Transverse colon (tissue), 4 donors: ENCODE measurements around the gene XXYLT1. TPM values are rescaled to one million over a fixed set of nuclear protein-coding genes. Genes with fewer than 3 reads are reported as not detected.

Experiments used
- DNase-seq: peaks from one replicate; pipeline ENCODE4 v3.0.0-alpha.2; 2019
- H3K27ac ChIP-seq, 4 donors: fragments of 200-600 bp; sonication (generic); 2 replicates each; pipeline ENCODE4 v1.5.1; 2016 to 2018; ENCODE audit warnings: inconsistent platforms in 4 of 4
- H3K27me3 ChIP-seq: fragments of 200-600 bp; sonication (generic); 2 replicates; pipeline ENCODE4 v1.5.1; 2017; ENCODE audit warnings: inconsistent platforms
- H3K36me3 ChIP-seq, 4 donors: fragments of 200-600 bp; sonication (generic); 2 replicates each; pipeline ENCODE4 v1.5.1; 2017 to 2019; ENCODE audit warnings: inconsistent platforms in 4 of 4
- H3K4me1 ChIP-seq, 4 donors: fragments of 200-600 bp; sonication (generic); 2 replicates each; pipeline ENCODE4 v1.5.1; 2017 to 2020; ENCODE audit warnings: inconsistent platforms in 4 of 4
- H3K4me3 ChIP-seq, 4 donors: fragments of 200-600 bp; sonication (generic); 1 replicate in 1 of 4; 2 replicates in 3 of 4; pipeline versions ENCODE4 v1.5.1 to v1.6.1; 2017 to 2019; ENCODE audit warnings: inconsistent platforms in 4 of 4
- H3K9me3 ChIP-seq, 2 donors: fragments of 200-600 bp; sonication (generic); 2 replicates each; pipeline ENCODE4 v1.5.1; 2017 to 2019; ENCODE audit warnings: inconsistent platforms in 2 of 2
- EP300 ChIP-seq: sonication (generic); formaldehyde crosslinking; IDR thresholded peaks from one replicate; pipeline ENCODE4 v1.6.1; 2017; ENCODE audit warnings: antibody characterized with exemption, low read depth
- POLR2A ChIP-seq: fragments of 450-650 bp; IDR thresholded peaks from one replicate; pipeline ENCODE4 v1.6.1; 2016; ENCODE audit warnings: antibody characterized with exemption, mild to moderate bottlenecking, moderate library complexity
- POLR2AphosphoS5 ChIP-seq, 3 donors: sonication (generic); formaldehyde crosslinking; IDR thresholded peaks; one replicate each; pipeline ENCODE4 v1.6.1; 2016; ENCODE audit warnings: antibody characterized with exemption in 3 of 3
- WGBS, 2 donors: methylation state at CpG; one replicate each; pipeline ENCODE4 v1.1.5; 2018; ENCODE audit warnings: low coverage in 1 of 2; 5-methylcytosine and 5-hydroxymethylcytosine counted together
- in situ Hi-C, 4 donors: fragments of 200-750 bp; cut with MboI; loops; one replicate each; pipeline versions ENCODE4 v1.15.0 to v1.15.1; 2017; ENCODE audit warnings: low sequenced_read_pairs in 3 of 4, low pct_ligation_motif_present in 1 of 4, low pct_unique_long_range_greater_than_20kb in 1 of 4
- intact Hi-C: fragments of 100-400 bp; cut with DNase I; formaldehyde crosslinking; loops from one replicate; pipeline ENCODE4 v1.15.1; 2023; ENCODE audit warnings: low total_unique reads
- total RNA-seq, 4 donors: library from RNA; depleted of rRNA; stranded (reverse); fragments of >200 nt; gene quantifications; one replicate each; pipeline ENCODE4 v1.1.0, GENCODE V29; 2016
- TF ChIP-seq, protein P1 (sequence below), 5 experiments: fragments of 200-600 bp in 3 of 5; fragments of 450-650 bp in 2 of 5; sonication (generic) in 3 of 5; IDR thresholded peaks; 1 replicate in 2 of 5; 2 replicates in 3 of 5; pipeline ENCODE4 v1.5.1; 2016 to 2017; ENCODE audit warnings: antibody characterized with exemption in 5 of 5, inconsistent platforms in 3 of 5, mild to moderate bottlenecking in 2 of 5, moderate library complexity in 1 of 5

The XXYLT1 gene
- total RNA-seq, 4 donors from 2014 or later = 3.0 to 10.0 (median 5.9) TPM

DNA sequence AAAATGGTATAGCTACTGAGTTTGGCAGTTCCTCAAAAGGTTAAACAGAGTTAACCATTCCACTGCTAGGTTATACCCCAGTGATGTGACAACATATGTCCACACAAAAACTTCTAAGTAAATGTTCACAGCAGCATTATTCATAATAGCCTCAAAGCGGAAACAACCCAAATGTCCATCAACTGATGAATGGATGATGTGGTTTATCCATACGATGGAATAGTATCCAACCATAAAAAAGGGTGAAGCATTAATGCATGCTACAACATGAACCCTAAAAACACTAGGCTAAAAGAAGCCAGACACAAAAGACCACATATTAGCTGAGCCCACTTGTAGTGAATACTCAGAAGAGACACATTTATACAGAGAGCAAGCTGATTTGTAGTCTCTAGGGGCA, 9.0 kb downstream of the XXYLT1 start:
- H3K4me3 ChIP-seq = no peak overlapping the region
- intact Hi-C loops = loop anchor here (5.0 to 10.0 kb wide), 2 partner anchors 155 to 257 kb away; no protein-coding TSS in a partner anchor
- DNase-seq = no peak
- H3K9me3 ChIP-seq = no peaks in the 10 kb centered on the region
- no peaks in the 10 kb centered on the region for H3K27me3 ChIP-seq
- H3K36me3 ChIP-seq = no peaks in the 10 kb centered on the region
- TF ChIP-seq POLR2A = no peak
- TF ChIP-seq POLR2AphosphoS5 (IDR thresholded peaks at IDR 0.05) = no peak
- no peak for TF ChIP-seq EP300
- TF ChIP-seq, protein P1, sequence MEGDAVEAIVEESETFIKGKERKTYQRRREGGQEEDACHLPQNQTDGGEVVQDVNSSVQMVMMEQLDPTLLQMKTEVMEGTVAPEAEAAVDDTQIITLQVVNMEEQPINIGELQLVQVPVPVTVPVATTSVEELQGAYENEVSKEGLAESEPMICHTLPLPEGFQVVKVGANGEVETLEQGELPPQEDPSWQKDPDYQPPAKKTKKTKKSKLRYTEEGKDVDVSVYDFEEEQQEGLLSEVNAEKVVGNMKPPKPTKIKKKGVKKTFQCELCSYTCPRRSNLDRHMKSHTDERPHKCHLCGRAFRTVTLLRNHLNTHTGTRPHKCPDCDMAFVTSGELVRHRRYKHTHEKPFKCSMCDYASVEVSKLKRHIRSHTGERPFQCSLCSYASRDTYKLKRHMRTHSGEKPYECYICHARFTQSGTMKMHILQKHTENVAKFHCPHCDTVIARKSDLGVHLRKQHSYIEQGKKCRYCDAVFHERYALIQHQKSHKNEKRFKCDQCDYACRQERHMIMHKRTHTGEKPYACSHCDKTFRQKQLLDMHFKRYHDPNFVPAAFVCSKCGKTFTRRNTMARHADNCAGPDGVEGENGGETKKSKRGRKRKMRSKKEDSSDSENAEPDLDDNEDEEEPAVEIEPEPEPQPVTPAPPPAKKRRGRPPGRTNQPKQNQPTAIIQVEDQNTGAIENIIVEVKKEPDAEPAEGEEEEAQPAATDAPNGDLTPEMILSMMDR (IDR thresholded peaks at IDR 0.05) = no peak
- in situ Hi-C loops = loop anchor here in 3 of 4 donors (10.0 kb wide), 2 partner anchors 577 to 587 kb away; partner anchors contain the start of genes FAM43A (in 2 of the 3) and LSG1 (in 1 of the 3)
- H3K4me1 ChIP-seq = peaks cover 21 to 32% (median 26%) of the 10 kb centered on the region in 4 donors
- WGBS, 2 donors = 95% methylated on average over 2 of the region's 2 CpGs; no CpG with 5 or more reads in 1 of the 2 donors
- no peak overlapping the region for H3K27ac ChIP-seq

DNA sequence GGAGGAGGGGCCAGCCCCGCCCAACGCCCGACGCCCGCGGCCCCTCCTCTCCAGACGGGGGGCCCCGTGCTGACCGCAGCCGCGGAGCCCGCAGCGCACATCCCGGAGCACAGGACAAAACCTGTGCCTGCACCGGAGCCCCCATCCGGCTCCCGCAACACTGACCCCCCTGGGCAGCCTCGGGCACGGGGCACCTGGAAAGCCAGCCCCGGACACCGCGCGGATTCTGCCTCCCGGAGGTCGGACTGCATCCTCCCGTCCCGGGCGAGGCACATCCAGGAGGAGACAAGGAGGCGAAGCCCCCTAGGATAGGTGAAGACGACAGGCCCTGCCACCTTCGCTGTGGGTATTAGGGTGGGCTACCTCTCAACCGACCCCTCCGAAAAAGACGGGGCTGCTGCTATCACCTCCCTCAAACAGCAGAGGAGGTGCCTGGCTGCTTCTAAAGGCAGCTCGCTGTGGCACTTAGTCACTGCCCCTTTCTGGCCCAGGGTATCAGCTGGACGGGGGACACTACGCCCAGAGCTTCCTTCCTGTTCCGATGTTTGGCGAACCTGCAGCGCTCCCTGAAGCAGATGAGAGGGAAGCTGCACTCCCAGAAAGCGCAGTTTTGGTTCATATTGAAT, 10.6 kb downstream of the XXYLT1 start:
- peak; percentile 52 for DNase-seq
- Histone ChIP-seq H3K9me3 (no peaks in the 10 kb centered on the region), H3K4me3 (peak overlapping the region; percentile 54 to 84 (median 75)), H3K4me1 (peaks cover 21 to 32% (median 26%) of the 10 kb centered on the region in 4 donors), H3K36me3 (no peaks in the 10 kb centered on the region), H3K27ac (peak overlapping the region; percentile 88 to 95 (median 92)), H3K27me3 (no peaks in the 10 kb centered on the region)
- intact Hi-C loops = loop anchor here (5.0 to 10.0 kb wide), 2 partner anchors 153 to 256 kb away; no protein-coding TSS in a partner anchor
- WGBS, 2 donors = 2% methylated on average over 24 of the region's 41 CpGs; no CpG with 5 or more reads in 1 of the 2 donors
- TF ChIP-seq POLR2AphosphoS5 (IDR thresholded peaks at IDR 0.05) = no peak
- no peak for TF ChIP-seq EP300
- no peak for TF ChIP-seq POLR2A
- TF ChIP-seq, protein P1 (IDR thresholded peaks at IDR 0.05) = peak in 1 of 5 experiments; percentile 17
- in situ Hi-C loops = loop anchor here in 3 of 4 donors (10.0 kb wide), 2 partner anchors 576 to 586 kb away; partner anchors contain the start of genes FAM43A (in 2 of the 3) and LSG1 (in 1 of the 3)

DNA sequence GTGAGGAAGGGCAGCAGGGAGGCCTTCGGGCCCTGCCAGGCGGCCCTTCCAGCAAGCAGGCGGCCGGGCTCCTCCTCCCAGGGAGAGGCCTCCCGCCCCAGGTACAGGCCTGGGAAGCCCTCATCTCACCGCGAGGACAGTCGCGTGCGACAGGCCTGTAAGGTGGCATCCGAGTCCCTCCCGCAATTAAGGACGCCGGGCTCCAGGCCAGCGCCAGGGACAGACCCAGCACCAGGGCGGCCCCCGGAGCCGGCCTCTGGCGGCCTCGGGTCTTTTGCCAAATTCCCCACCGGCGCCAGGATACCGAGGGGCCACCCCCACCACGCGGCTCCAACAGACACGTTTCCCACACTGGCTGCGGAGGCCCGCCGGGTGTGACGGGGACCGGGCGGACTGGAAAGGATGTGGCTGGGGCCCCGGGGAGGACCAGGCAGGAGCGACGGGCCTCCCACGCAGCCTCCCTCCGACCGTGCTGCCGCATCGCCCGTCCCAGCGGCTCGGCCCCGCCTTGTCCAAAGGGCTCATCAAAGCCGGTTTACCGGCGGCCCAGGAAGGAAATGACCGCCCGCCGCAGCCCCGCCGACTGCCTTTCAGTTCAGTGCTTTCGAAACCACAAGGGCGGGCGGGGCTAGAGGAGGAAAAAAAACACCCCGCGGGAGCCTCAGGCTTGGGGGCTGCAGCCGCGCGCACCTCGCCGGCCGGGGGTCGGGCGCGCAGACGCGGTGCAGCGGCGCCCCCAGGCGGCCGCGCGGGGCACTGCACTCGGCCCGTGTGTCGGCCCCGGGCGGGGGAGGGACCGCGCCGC, 11.3 kb downstream of the XXYLT1 start:
- Histone ChIP-seq H3K4me3 (peak overlapping the region; percentile 31 to 76 (median 64)), H3K27ac (peak overlapping the region; percentile 88 to 95 (median 92)), H3K4me1 (peaks cover 21 to 32% (median 26%) of the 10 kb centered on the region in 4 donors), H3K36me3 (no peaks in the 10 kb centered on the region), H3K27me3 (no peaks in the 10 kb centered on the region), H3K9me3 (no peaks in the 10 kb centered on the region)
- intact Hi-C loops = loop anchor here (5.0 to 10.0 kb wide), 4 partner anchors 105 to 572 kb away; partner anchors contain the start of gene FAM43A
- in situ Hi-C loops = loop anchor here (10.0 kb wide), 3 partner anchors 135 to 585 kb away; partner anchors contain the start of genes FAM43A (in 2 of the 4) and LSG1 (in 2 of the 4)
- WGBS, 2 donors = 5% methylated on average over 28 of the region's 82 CpGs; no CpG with 5 or more reads in 1 of the 2 donors
- TF ChIP-seq POLR2A (peak; percentile 52), EP300 (no peak), POLR2AphosphoS5 (IDR thresholded peaks at IDR 0.05) (peak; percentile 66 to 73 (median 67))
- TF ChIP-seq, protein P1 (IDR thresholded peaks at IDR 0.05) = peak; percentile 21 to 68 (median 56)
- peak; percentile 93 for DNase-seq

DNA sequence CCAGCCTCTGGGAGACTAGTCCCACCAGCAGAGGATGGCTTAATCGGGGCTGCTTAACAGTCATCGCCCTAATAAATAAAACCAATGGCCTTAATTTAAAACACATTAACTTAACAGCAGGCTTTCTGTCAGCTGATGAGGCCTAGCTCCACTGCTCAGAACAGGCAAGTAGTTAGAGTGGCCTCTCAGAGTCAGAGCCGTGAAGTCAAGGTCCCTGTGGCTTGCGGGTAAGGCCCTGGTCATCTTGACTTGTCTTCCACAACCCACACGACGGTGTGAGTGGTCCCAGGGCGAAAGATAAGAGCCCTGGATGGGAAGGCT, 11.8 kb downstream of the XXYLT1 start:
- H3K9me3 ChIP-seq = no peaks in the 10 kb centered on the region
- H3K4me1 ChIP-seq = peaks cover 21 to 32% (median 26%) of the 10 kb centered on the region in 4 donors
- WGBS, 2 donors = 61% methylated on average over 7 of the region's 7 CpGs; no CpG with 5 or more reads in 1 of the 2 donors
- H3K27ac ChIP-seq = peak overlapping the region; percentile 88 to 95 (median 92)
- DNase-seq = no peak
- no peak for TF ChIP-seq POLR2AphosphoS5 (IDR thresholded peaks at IDR 0.05)
- TF ChIP-seq POLR2A = no peak
- TF ChIP-seq, protein P1 (IDR thresholded peaks at IDR 0.05) = no peak
- TF ChIP-seq EP300 = no peak
- H3K27me3 ChIP-seq = no peaks in the 10 kb centered on the region
- in situ Hi-C loops (loop anchor here in 2 of 4 donors (10.0 kb wide), 2 partner anchors 134 to 584 kb away; partner anchors contain the start of gene LSG1 (in 1 of the 2)), intact Hi-C loops (loop anchor here (5.0 to 10.0 kb wide), 2 partner anchors 104 to 572 kb away; partner anchors contain the start of gene FAM43A)
- H3K36me3 ChIP-seq = no peaks in the 10 kb centered on the region
- H3K4me3 ChIP-seq = peak overlapping the region in 3 of 4 donors; percentile 54 to 76 (median 74)
